Measurements from ENCODE around the gene DVL2. TPM values are rescaled to one million over a fixed set of nuclear protein-coding genes. Genes with fewer than 3 reads are reported as not detected.
"Not testable (repeated sequence)": the region's sequence is repeated elsewhere in the genome, so short reads cannot be mapped to it uniquely, and the experiment has no call there.

The DVL2 gene
- total and polyA plus RNA-seq, 2 donors (not counting 3 experiments of a cell fraction or from before 2014, with no cell fraction given): 17.2 to 55.9 TPM

GRCh38 chr17:7248796-7249195, 14.5 kb upstream of the DVL2 start:
- intact Hi-C loops (cut with micrococcal nuclease): no loop called here
- Histone ChIP-seq H3K4me2 (ENCODE audit: insufficient read depth, low read length) (no peak overlapping the region), H2AFZ (ENCODE audit: low read depth, low read length) (no peak overlapping the region), H3K9me3 (replicated peaks; ENCODE audit: control insufficient read depth, insufficient read depth, low read length) (no peaks in the 10 kb centered on the region), H4K20me1 (replicated peaks; ENCODE audit: control insufficient read depth, extremely low read depth, insufficient read depth, low read length) (no peaks in the 10 kb centered on the region), H3K79me2 (ENCODE audit: control insufficient read depth, insufficient read depth, low read length) (peaks cover 62% of the 10 kb centered on the region), H3K9me1 (replicated peaks; ENCODE audit: control insufficient read depth, extremely low read depth, insufficient read depth, low read length) (no peaks in the 10 kb centered on the region), H3K36me3 (ENCODE audit: control insufficient read depth in 2 of 2, extremely low read depth in 1 of 2, insufficient read depth in 2 of 2, low read length in 2 of 2) (peaks cover 4 to 16% of the 10 kb centered on the region in 2 experiments), H3K4me3 (replicated peaks in 1 of 3; ENCODE audit: insufficient read depth in 1 of 3, low read depth in 1 of 3, low read length in 3 of 3) (no peak overlapping the region), H3K9ac (replicated peaks; ENCODE audit: extremely low read depth, insufficient read depth, low read length) (no peak overlapping the region), H3K4me1 (ENCODE audit: control insufficient read depth, extremely low read depth, insufficient read depth, low read length) (peaks cover 23% of the 10 kb centered on the region), H3K27me3 (ENCODE audit: control insufficient read depth in 2 of 2, insufficient read depth in 2 of 2, low read length in 2 of 2) (no peaks in the 10 kb centered on the region), H3K27ac (ENCODE audit: insufficient read depth, low read depth, low read length) (no peak overlapping the region)
- dilution Hi-C loops (cut with MboI; ENCODE audit: extremely low pct_ligation_motif_present, low sequenced_read_pairs): no loop called here
- POLR2A ChIA-PET: no interaction called here
- no TSS peak for BruUV-seq (replicated peaks)
- DNase-seq (ENCODE audit: low read depth, low spot score) (no peak), FAIRE-seq (no peak)
- TF ChIP-seq JUN (IDR thresholded peaks at IDR 0.05; ENCODE audit: borderline replicate concordance, insufficient read depth, insufficient read length, low read depth): no peak
- no peak for TF ChIP-seq FOS (IDR thresholded peaks at IDR 0.05; ENCODE audit: borderline replicate concordance, insufficient read depth, low read length)
- CTCF ChIA-PET: no interaction called here

DNA sequence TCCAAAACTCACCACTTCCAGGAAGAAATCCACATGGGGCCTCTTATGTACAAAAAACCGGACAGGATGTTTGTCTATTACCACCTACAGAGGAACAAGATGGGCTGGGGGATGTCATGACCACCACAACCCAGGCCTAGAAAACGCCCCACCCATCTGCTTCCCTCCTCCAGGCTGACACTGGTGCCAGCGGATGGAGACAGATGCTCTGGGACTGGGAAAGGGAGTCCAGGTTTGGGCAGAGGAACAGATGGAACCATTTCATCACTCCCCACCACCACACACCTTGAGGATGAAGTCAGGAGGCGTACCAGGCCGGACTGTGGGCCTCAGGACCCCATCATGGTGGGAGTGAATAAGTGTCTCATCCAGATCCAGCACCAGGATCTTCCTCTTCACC, 12.5 kb upstream of the DVL2 start:
- no peak for TF ChIP-seq MYC (IDR thresholded peaks at IDR 0.05; ENCODE audit: low read depth, low read length)
- TF ChIP-seq, protein P1, sequence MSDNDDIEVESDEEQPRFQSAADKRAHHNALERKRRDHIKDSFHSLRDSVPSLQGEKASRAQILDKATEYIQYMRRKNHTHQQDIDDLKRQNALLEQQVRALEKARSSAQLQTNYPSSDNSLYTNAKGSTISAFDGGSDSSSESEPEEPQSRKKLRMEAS (IDR thresholded peaks at IDR 0.05; ENCODE audit: insufficient read depth, insufficient read length): no peak
- no peak for TF ChIP-seq FOS (IDR thresholded peaks at IDR 0.05; ENCODE audit: borderline replicate concordance, insufficient read depth, low read length)
- no peak for TF ChIP-seq POLR2A (IDR thresholded peaks at IDR 0.05; ENCODE audit: low read depth, low read length)
- no peak for TF ChIP-seq JUN (IDR thresholded peaks at IDR 0.05; ENCODE audit: borderline replicate concordance, insufficient read depth, insufficient read length, low read depth)
- TF ChIP-seq, protein P2, sequence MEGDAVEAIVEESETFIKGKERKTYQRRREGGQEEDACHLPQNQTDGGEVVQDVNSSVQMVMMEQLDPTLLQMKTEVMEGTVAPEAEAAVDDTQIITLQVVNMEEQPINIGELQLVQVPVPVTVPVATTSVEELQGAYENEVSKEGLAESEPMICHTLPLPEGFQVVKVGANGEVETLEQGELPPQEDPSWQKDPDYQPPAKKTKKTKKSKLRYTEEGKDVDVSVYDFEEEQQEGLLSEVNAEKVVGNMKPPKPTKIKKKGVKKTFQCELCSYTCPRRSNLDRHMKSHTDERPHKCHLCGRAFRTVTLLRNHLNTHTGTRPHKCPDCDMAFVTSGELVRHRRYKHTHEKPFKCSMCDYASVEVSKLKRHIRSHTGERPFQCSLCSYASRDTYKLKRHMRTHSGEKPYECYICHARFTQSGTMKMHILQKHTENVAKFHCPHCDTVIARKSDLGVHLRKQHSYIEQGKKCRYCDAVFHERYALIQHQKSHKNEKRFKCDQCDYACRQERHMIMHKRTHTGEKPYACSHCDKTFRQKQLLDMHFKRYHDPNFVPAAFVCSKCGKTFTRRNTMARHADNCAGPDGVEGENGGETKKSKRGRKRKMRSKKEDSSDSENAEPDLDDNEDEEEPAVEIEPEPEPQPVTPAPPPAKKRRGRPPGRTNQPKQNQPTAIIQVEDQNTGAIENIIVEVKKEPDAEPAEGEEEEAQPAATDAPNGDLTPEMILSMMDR (IDR thresholded peaks at IDR 0.05; ENCODE audit: extremely low read depth in 1 of 2, insufficient read depth in 1 of 2, low read depth in 1 of 2, low read length in 2 of 2): no peak
- no peak for TF ChIP-seq POLR2AphosphoS5 (IDR thresholded peaks at IDR 0.05; ENCODE audit: insufficient read depth, low read depth, low read length)
- no peak for TF ChIP-seq GATA2 (IDR thresholded peaks at IDR 0.05; ENCODE audit: insufficient read depth, insufficient read length, low read depth, low read length)
- TF ChIP-seq EZH2 (IDR thresholded peaks at IDR 0.05; ENCODE audit: borderline replicate concordance, low read depth, low read length, severe bottlenecking): no peak
- intact Hi-C loops (cut with micrococcal nuclease) (no loop called here), dilution Hi-C loops (cut with MboI; ENCODE audit: extremely low pct_ligation_motif_present, low sequenced_read_pairs) (no loop called here)
- ChIA-PET POLR2A (no interaction called here), CTCF (no interaction called here)
- Histone ChIP-seq H2AFZ (ENCODE audit: low read depth, low read length) (no peak overlapping the region), H3K4me2 (ENCODE audit: insufficient read depth, low read length) (no peak overlapping the region), H4K20me1 (replicated peaks; ENCODE audit: control insufficient read depth, extremely low read depth, insufficient read depth, low read length) (no peaks in the 10 kb centered on the region), H3K27ac (ENCODE audit: insufficient read depth, low read depth, low read length) (no peak overlapping the region), H3K36me3 (ENCODE audit: control insufficient read depth in 2 of 2, extremely low read depth in 1 of 2, insufficient read depth in 2 of 2, low read length in 2 of 2) (peaks cover 4 to 16% of the 10 kb centered on the region in 2 experiments), H3K4me1 (ENCODE audit: control insufficient read depth, extremely low read depth, insufficient read depth, low read length) (peaks cover 16% of the 10 kb centered on the region), H3K9ac (replicated peaks; ENCODE audit: extremely low read depth, insufficient read depth, low read length) (no peak overlapping the region), H3K27me3 (ENCODE audit: control insufficient read depth in 2 of 2, insufficient read depth in 2 of 2, low read length in 2 of 2) (no peaks in the 10 kb centered on the region), H3K79me2 (ENCODE audit: control insufficient read depth, insufficient read depth, low read length) (peaks cover 54% of the 10 kb centered on the region), H3K9me3 (replicated peaks; ENCODE audit: control insufficient read depth, insufficient read depth, low read length) (no peaks in the 10 kb centered on the region), H3K9me1 (replicated peaks; ENCODE audit: control insufficient read depth, extremely low read depth, insufficient read depth, low read length) (no peaks in the 10 kb centered on the region), H3K4me3 (replicated peaks in 1 of 3; ENCODE audit: insufficient read depth in 1 of 3, low read depth in 1 of 3, low read length in 3 of 3) (no peak overlapping the region)
- BruUV-seq (replicated peaks): no TSS peak
- DNase-seq (ENCODE audit: low read depth, low spot score): no peak
- no peak for FAIRE-seq

DNA sequence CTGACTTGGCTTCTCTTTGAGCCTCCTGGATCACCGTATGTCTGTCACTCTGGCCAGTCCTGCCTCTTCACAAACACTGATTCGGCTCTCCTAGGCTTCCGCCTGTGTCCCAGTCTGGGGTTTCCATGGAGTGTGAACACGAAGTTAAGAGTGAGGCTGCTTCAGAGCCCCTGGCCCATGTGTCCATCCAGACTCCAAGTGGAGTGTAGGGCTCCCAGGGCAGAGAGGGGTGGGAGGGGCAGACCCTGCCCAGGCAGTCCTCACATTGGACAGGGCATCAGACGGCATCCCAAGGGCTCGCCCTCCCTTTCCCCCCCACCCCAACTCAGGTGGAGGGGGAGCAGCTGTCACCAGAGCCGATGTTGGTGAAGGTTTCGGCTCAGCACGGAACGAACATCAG, 9.5 kb upstream of the DVL2 start:
- intact Hi-C loops (cut with micrococcal nuclease): loop anchor here (1.0 to 2.0 kb wide), 2 partner anchors 37 to 52 kb away; partner anchors contain the start of gene SLC2A4
- H3K9me1 ChIP-seq (replicated peaks; ENCODE audit: control insufficient read depth, extremely low read depth, insufficient read depth, low read length); POLR2A ChIA-PET; DNase-seq (ENCODE audit: low read depth, low spot score); H2AFZ ChIP-seq (ENCODE audit: low read depth, low read length); H3K4me2 ChIP-seq (ENCODE audit: insufficient read depth, low read length); H3K9me3 ChIP-seq (replicated peaks; ENCODE audit: control insufficient read depth, insufficient read depth, low read length); H4K20me1 ChIP-seq (replicated peaks; ENCODE audit: control insufficient read depth, extremely low read depth, insufficient read depth, low read length); dilution Hi-C loops (cut with MboI; ENCODE audit: extremely low pct_ligation_motif_present, low sequenced_read_pairs); H3K9ac ChIP-seq (replicated peaks; ENCODE audit: extremely low read depth, insufficient read depth, low read length); H3K4me3 ChIP-seq (replicated peaks in 1 of 3; ENCODE audit: insufficient read depth in 1 of 3, low read depth in 1 of 3, low read length in 3 of 3); H3K27ac ChIP-seq (ENCODE audit: insufficient read depth, low read depth, low read length); FAIRE-seq; BruUV-seq (replicated peaks); H3K27me3 ChIP-seq (ENCODE audit: control insufficient read depth in 2 of 2, insufficient read depth in 2 of 2, low read length in 2 of 2): not testable (repeated sequence)
- Histone ChIP-seq H3K36me3 (ENCODE audit: control insufficient read depth in 2 of 2, extremely low read depth in 1 of 2, insufficient read depth in 2 of 2, low read length in 2 of 2) (peaks cover 6 to 21% of the 10 kb centered on the region in 2 experiments), H3K4me1 (ENCODE audit: control insufficient read depth, extremely low read depth, insufficient read depth, low read length) (peaks cover 23% of the 10 kb centered on the region), H3K79me2 (ENCODE audit: control insufficient read depth, insufficient read depth, low read length) (peaks cover 51% of the 10 kb centered on the region)
- CTCF ChIA-PET: interaction anchor here (0.8 to 2.8 kb wide), 2 partner anchors 23 to 53 kb away, joined by 3 to 16 read pairs; no protein-coding TSS in a partner anchor

Measured in endothelial cell of umbilical vein (primary cell).